ENCODE measurements around the gene PLD3.
"Not testable (repeated sequence)": the region's sequence is repeated elsewhere in the genome, so short reads cannot be mapped to it uniquely, and the experiment has no call there.

PLD3 gene

DNA sequence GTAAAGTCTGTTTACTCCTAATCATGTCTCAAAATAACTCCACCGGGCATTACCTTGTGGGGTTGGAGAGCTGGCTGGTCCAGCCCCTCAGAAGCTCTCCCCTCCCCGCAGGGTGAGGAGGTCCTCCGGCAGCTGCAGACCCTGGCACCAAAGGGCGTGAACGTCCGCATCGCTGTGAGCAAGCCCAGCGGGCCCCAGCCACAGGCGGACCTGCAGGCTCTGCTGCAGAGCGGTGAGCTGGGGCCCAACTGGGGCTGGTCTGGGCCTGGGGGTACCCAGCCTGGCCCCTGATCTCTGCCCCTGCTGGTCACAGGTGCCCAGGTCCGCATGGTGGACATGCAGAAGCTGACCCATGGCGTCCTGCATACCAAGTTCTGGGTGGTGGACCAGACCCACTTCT lies 21.3 kb downstream of the PLD3 start:
- H3K27ac ChIP-seq (ENCODE audit: low read depth, low read length), result no peak overlapping the region
- no peaks in the 10 kb centered on the region for H4K20me1 ChIP-seq (ENCODE audit: control insufficient read depth, insufficient read depth, low read depth, low read length)
- no peak for TF ChIP-seq CTCF (IDR thresholded peaks at IDR 0.05; ENCODE audit: low read depth, low read length, poor library complexity, severe bottlenecking)
- TF ChIP-seq EZH2phosphoT487 (IDR thresholded peaks at IDR 0.05; ENCODE audit: borderline replicate concordance, low read length), result no peak
- H3K36me3 ChIP-seq (ENCODE audit: control insufficient read depth, low read length), result no peaks in the 10 kb centered on the region
- no peaks in the 10 kb centered on the region for H3K27me3 ChIP-seq (ENCODE audit: control insufficient read depth, low read length)
- H3K9me2 ChIP-seq (replicated peaks; ENCODE audit: control insufficient read depth, low read length), result no peaks in the 10 kb centered on the region
- H3K4me1 ChIP-seq (ENCODE audit: control insufficient read depth, low read length), result peaks cover 30% of the 10 kb centered on the region
- no peaks in the 10 kb centered on the region for H3K9me3 ChIP-seq (ENCODE audit: control insufficient read depth, insufficient read depth, low read length)
- H3F3A ChIP-seq (ENCODE audit: control insufficient read depth, insufficient read depth), result no peaks in the 10 kb centered on the region
- no peak overlapping the region for H3K4me2 ChIP-seq (ENCODE audit: low read length)
- no peak overlapping the region for H3K4me3 ChIP-seq (ENCODE audit: low read length)
- no peaks in the 10 kb centered on the region for H3K79me2 ChIP-seq (ENCODE audit: control insufficient read depth, low read length)

DNA sequence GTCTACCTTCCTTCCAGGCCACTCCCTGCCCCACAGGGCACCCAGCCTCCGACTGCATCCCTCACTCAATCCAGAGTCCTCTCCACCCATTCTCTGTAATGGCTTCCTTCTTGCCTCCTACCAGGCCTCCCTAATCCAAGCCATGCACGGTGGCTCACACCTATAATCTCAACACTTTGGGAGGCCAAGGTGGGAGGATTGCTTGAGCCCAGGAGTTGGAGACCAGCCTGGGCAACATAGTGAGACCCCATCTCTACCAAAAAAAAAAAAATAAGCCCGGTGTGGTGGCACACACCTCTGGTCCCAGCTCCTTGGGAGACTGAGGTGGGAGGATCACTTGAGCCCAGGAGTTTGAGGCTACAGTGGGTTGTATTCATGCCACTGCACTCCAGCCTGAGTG lies 21.8 kb downstream of the PLD3 start:
- not testable (repeated sequence) for H3F3A ChIP-seq (ENCODE audit: control insufficient read depth, insufficient read depth); H3K79me2 ChIP-seq (ENCODE audit: control insufficient read depth, low read length); H3K27ac ChIP-seq (ENCODE audit: low read depth, low read length); H3K4me3 ChIP-seq (ENCODE audit: low read length); H3K27me3 ChIP-seq (ENCODE audit: control insufficient read depth, low read length); H3K36me3 ChIP-seq (ENCODE audit: control insufficient read depth, low read length); H3K9me3 ChIP-seq (ENCODE audit: control insufficient read depth, insufficient read depth, low read length); H3K4me2 ChIP-seq (ENCODE audit: low read length); H3K9me2 ChIP-seq (replicated peaks; ENCODE audit: control insufficient read depth, low read length); H4K20me1 ChIP-seq (ENCODE audit: control insufficient read depth, insufficient read depth, low read depth, low read length)
- peaks cover 26% of the 10 kb centered on the region for H3K4me1 ChIP-seq (ENCODE audit: control insufficient read depth, low read length)

GRCh38 chr19:40370997-40371801 lies 22.7 kb downstream of the PLD3 start:
- Histone ChIP-seq H3K9me2 (replicated peaks; ENCODE audit: control insufficient read depth, low read length) (no peaks in the 10 kb centered on the region), H4K20me1 (ENCODE audit: control insufficient read depth, insufficient read depth, low read depth, low read length) (no peaks in the 10 kb centered on the region), H3K4me2 (ENCODE audit: low read length) (no peak overlapping the region), H3K27me3 (ENCODE audit: control insufficient read depth, low read length) (no peaks in the 10 kb centered on the region), H3K9me3 (ENCODE audit: control insufficient read depth, insufficient read depth, low read length) (no peaks in the 10 kb centered on the region), H3K79me2 (ENCODE audit: control insufficient read depth, low read length) (no peaks in the 10 kb centered on the region), H3F3A (ENCODE audit: control insufficient read depth, insufficient read depth) (no peaks in the 10 kb centered on the region), H3K4me3 (ENCODE audit: low read length) (no peak overlapping the region), H3K4me1 (ENCODE audit: control insufficient read depth, low read length) (peaks cover 16% of the 10 kb centered on the region), H3K27ac (ENCODE audit: low read depth, low read length) (no peak overlapping the region), H3K36me3 (ENCODE audit: control insufficient read depth, low read length) (no peaks in the 10 kb centered on the region)
- no peak for TF ChIP-seq CTCF (IDR thresholded peaks at IDR 0.05; ENCODE audit: low read depth, low read length, poor library complexity, severe bottlenecking)
- no peak for TF ChIP-seq EZH2phosphoT487 (IDR thresholded peaks at IDR 0.05; ENCODE audit: borderline replicate concordance, low read length)

DNA sequence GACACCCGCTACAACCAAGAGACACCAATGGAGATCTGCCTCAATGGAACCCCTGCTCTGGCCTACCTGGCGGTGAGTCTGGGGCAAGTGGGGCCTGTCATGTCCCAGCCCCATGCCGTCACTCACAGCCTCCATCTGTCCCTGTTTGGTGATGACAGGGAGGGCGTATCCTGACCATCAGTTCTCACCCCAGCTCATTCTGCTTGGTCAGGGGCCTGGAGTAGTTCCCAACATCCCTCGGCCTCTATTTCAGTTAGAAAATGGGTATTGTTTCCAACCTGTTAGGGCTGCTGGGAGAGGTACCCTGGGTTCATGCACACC lies 23.3 kb downstream of the PLD3 start:
- H3K27ac ChIP-seq (ENCODE audit: low read depth, low read length), result no peak overlapping the region
- H3K9me3 ChIP-seq (ENCODE audit: control insufficient read depth, insufficient read depth, low read length), result no peaks in the 10 kb centered on the region
- no peak overlapping the region for H3K4me2 ChIP-seq (ENCODE audit: low read length)
- no peaks in the 10 kb centered on the region for H3K36me3 ChIP-seq (ENCODE audit: control insufficient read depth, low read length)
- H3K4me3 ChIP-seq (ENCODE audit: low read length), result no peak overlapping the region
- no peaks in the 10 kb centered on the region for H3K79me2 ChIP-seq (ENCODE audit: control insufficient read depth, low read length)
- no peaks in the 10 kb centered on the region for H3K9me2 ChIP-seq (replicated peaks; ENCODE audit: control insufficient read depth, low read length)
- peaks cover 16% of the 10 kb centered on the region for H3K4me1 ChIP-seq (ENCODE audit: control insufficient read depth, low read length)
- TF ChIP-seq CTCF (IDR thresholded peaks at IDR 0.05; ENCODE audit: low read depth, low read length, poor library complexity, severe bottlenecking), result no peak
- no peak for TF ChIP-seq EZH2phosphoT487 (IDR thresholded peaks at IDR 0.05; ENCODE audit: borderline replicate concordance, low read length)
- no peaks in the 10 kb centered on the region for H3F3A ChIP-seq (ENCODE audit: control insufficient read depth, insufficient read depth)
- H4K20me1 ChIP-seq (ENCODE audit: control insufficient read depth, insufficient read depth, low read depth, low read length), result no peaks in the 10 kb centered on the region
- no peaks in the 10 kb centered on the region for H3K27me3 ChIP-seq (ENCODE audit: control insufficient read depth, low read length)
